ENCODE results near the gene KCNN3.

GRCh38 chr1:154813846-154814505, 56.1 kb downstream of the KCNN3 start:
- TF ChIP-seq, protein P1, sequence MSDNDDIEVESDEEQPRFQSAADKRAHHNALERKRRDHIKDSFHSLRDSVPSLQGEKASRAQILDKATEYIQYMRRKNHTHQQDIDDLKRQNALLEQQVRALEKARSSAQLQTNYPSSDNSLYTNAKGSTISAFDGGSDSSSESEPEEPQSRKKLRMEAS (CRISPR knock-in tag; IDR thresholded peaks at IDR 0.05): no peak
- TF ChIP-seq, protein P2, sequence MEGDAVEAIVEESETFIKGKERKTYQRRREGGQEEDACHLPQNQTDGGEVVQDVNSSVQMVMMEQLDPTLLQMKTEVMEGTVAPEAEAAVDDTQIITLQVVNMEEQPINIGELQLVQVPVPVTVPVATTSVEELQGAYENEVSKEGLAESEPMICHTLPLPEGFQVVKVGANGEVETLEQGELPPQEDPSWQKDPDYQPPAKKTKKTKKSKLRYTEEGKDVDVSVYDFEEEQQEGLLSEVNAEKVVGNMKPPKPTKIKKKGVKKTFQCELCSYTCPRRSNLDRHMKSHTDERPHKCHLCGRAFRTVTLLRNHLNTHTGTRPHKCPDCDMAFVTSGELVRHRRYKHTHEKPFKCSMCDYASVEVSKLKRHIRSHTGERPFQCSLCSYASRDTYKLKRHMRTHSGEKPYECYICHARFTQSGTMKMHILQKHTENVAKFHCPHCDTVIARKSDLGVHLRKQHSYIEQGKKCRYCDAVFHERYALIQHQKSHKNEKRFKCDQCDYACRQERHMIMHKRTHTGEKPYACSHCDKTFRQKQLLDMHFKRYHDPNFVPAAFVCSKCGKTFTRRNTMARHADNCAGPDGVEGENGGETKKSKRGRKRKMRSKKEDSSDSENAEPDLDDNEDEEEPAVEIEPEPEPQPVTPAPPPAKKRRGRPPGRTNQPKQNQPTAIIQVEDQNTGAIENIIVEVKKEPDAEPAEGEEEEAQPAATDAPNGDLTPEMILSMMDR (IDR thresholded peaks at IDR 0.05): no peak
- TF ChIP-seq RELA (CRISPR knock-in tag; IDR thresholded peaks at IDR 0.05; ENCODE audit: borderline replicate concordance) (no peak), NFYB (CRISPR knock-in tag; conservative IDR thresholded peaks at IDR 0.05; ENCODE audit: low read depth) (no peak), NR2C2 (CRISPR knock-in tag; IDR thresholded peaks at IDR 0.05) (no peak), MLX (CRISPR knock-in tag; IDR thresholded peaks at IDR 0.05) (no peak), ATF6 (CRISPR knock-in tag; IDR thresholded peaks at IDR 0.05) (no peak), EMX1 (CRISPR knock-in tag; IDR thresholded peaks at IDR 0.05) (no peak)
- TF ChIP-seq, protein P3, sequence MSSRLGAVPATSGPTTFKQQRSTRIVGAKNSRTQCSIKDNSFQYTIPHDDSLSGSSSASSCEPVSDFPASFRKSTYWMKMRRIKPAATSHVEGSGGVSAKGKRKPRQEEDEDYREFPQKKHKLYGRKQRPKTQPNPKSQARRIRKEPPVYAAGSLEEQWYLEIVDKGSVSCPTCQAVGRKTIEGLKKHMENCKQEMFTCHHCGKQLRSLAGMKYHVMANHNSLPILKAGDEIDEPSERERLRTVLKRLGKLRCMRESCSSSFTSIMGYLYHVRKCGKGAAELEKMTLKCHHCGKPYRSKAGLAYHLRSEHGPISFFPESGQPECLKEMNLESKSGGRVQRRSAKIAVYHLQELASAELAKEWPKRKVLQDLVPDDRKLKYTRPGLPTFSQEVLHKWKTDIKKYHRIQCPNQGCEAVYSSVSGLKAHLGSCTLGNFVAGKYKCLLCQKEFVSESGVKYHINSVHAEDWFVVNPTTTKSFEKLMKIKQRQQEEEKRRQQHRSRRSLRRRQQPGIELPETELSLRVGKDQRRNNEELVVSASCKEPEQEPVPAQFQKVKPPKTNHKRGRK (CRISPR knock-in tag; IDR thresholded peaks at IDR 0.05; ENCODE audit: borderline replicate concordance): no peak

Data from WTC11 (cell line).